HG03469 (cell line): ENCODE measurements around the gene PIK3R6.
"Not testable (repeated sequence)": the region's sequence is repeated elsewhere in the genome, so short reads cannot be mapped to it uniquely, and the experiment has no call there.

Experiments
- ATAC-seq: cut with Tn5 transposase; IDR thresholded peaks from one replicate; pipeline ENCODE4 v1.9.1; 2021; ENCODE audit warnings: mild to moderate bottlenecking, moderate library complexity, moderate number of reproducible peaks; ENCODE audit not compliant: unreplicated experiment

Gene PIK3R6

DNA sequence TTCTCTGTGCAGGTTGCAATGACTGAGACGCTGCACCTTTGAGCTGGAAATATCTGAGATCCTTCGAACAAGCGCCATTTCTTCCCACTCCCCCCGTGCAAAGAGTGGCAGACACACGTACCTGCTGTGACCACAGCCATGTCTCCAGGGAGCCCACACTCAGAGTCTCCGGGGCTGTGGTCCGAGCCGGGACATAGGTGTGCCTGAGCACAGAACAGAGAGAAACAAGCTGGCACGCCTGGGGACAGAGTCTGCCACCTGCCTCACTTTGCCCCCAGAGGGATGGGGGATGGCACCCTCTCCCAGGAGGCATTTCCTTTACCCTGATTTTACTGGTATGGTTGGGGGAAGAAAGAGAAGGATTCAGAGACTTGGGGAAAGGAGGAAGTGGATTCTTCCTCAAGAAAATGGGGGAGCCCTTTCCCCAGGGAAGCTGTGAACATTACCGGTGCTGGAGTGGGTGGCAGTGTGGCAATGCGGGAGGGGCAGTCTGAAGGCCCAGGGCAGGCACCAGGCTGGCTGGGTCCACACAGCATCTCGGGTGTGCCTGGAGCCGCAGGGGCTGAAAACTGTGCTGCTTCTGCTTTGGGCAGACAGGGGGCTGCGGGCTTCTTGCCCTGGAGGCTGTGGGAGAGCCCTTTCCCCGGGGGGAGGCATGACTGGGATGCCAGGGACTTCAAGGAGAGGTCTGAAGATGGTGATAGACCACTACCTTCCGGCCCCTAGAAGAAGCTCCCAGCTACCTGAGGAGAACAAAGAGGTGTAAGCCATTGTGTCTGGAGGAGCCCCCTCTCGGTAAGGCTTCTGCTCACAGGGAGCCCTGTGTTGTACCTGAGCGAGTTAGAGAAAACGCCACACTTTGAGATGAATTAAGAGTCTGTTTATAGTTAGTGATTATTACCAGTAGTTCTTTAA lies 6.6 kb upstream of the PIK3R6 start:
- no peak for ATAC-seq

DNA sequence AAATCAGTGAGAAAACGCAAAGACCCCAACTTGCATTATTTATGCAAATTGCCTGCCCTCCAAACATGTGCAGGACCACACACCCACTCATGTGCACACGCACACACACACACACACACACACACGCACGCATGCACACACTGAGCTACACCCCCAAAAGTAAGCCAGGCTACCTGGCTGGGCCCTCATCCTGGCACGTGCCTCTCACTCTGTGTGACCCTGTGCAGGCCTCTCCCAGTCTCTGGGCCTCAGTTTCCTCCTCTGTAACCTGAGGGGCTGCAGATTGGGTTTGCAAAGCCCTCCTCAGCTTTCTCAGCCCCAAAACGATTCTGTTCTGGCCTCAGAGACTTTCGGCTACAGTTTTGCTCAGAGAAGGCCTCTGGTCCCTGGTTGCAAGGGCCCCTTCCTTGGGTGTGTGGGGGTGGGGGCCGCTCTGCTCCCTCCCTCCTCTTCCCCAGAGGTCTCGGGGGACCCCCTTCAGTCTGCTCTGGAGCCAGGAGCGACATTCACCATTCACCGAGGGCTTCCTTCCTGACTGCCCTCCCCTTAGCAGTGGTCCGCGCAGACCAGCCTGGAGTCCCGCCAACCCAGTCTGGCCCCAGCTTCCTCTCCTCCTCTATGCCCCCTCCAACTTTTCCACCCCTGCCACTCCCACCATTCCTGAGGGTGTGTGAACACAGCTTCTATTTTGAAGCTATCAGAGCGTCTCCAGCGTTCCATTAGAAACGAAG lies 5.4 kb upstream of the PIK3R6 start:
- no peak for ATAC-seq

DNA sequence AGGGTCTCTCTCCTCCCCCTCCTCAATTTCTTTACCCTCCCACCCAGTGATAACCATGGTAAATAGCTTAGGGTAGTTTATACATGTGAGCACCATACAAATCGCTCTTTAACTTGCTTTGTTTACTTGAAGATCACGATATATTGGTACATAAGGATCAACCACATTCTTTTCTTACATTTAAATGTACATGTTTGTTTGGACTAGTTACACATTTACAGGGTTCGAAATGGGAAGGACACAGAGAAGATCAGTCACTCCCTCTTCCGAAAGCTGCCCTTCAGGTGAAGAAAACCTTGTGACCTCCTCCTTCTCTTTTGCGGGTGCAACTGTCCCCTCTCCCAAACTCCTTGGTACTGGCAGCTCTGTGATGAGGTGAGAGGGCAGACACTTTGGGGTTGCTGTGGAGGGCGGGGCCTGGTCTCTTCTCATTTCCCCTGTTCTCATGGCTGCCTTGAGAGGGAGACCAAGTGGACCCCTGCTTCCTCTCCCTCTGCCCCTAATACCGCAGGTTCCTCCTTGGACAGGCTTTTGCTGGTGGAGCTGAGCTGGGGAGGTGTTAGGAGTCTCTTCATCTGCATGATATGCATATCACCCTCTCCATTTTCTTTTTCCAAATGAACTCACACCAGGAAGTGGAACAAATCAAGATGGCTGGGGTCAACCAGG lies 4.7 kb upstream of the PIK3R6 start:
- ATAC-seq: no peak

DNA sequence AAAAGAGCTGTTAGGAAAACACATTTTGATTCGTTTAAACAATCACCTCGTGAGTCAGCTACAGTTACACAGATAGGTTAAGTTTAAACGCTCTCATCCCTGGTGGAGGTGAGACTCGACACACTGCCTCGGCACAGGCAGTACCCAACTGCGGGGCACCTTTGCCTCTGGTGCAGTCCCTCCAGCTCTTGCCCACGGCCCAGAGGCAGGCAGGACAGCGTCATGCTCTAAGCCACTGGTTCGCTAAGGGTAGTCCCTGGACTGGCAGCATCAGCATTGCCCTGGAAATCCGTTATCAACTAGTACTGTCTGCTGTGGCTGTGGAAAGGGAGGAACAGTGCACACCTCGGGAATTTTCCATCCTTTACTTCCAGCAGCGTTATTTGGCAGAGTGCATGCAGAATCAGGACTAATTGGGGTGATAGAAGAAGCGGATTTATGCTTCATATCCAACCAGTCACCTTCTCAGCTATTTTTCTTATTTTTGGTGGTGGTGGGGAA lies 3.7 kb upstream of the PIK3R6 start:
- ATAC-seq: no peak

DNA sequence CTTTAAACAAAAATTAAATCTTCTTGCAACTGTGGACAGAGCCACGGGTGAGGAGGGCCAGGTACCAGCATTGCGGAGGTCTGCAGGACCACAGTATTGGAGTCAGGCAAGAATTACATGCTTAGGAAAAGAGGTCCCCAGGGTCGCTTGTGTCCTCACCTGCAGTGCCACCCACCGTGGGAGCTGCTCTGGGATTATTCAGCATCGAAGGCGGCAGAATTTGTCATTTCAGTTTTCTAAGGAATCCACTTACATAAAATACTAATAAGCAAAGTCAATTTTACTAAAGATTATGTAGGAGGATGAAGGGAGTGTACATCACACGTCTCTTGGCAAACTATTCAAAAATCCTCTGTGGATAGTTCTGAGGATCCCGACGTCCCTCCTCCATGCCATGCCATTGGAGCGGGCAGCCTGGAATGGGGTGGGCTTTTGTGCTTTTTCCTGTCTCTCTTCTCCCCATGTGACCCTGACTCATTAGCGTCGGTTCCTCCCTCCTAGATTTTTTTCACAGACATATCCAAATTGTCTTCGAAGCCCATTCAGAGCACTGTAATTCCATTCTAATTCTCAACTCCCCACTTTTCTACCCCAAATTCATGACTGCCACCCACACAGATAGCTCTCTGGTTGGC lies 3.0 kb upstream of the PIK3R6 start:
- ATAC-seq: no peak

DNA sequence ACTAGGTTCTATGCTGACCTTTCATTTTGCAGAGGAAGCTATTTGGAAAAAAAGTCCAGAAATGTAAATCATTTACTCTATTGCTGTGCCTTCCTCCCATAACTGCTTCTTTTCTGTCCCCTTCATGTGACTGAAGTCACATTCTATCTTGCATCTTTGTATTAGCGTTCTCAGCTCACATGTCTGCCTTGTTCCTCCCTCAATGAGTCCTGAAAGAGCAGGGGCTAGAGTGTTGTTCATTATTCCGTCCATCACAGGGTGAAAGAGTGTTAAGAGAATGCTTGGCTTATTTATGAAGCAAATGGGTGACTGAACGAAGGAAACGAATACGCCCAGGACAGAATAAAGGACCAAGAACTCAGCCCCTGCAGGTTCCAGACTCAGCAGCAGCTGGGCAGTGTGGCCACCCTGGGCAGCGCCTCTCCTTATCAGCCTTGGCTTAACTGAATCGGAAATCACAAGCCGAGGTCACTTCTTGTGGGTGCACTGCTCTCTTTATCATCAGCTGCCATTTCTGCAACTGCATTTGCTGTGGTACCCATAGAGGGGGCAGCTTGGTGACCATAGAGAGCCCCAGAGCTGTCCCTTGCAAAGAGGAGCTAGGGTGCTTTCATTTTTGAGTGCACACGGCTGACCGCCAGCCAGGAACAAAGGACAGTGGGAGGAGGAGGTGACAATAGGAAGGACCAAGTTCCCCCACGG lies 1.8 kb upstream of the PIK3R6 start:
- ATAC-seq: no peak

DNA sequence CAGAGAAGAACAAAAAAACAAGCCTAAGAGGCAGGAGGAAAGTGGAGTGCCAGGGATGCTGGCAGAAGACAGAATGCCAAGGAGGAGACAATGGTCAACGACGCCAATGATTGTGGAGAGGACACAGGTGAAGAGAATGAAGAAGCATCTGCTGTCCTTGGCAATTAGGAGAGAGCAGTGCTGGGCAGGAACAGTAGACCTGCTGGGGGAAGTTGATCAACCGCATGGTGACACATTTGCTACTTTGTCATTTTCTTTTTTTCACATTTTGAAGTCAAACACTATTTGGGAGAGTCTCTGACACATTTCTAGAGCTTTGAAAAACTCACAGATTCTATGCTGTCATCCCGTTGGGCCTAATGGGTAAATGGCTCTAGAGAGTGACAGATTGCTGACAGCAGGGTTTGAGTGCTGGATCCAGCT lies 1.1 kb upstream of the PIK3R6 start:
- ATAC-seq: no peak

DNA sequence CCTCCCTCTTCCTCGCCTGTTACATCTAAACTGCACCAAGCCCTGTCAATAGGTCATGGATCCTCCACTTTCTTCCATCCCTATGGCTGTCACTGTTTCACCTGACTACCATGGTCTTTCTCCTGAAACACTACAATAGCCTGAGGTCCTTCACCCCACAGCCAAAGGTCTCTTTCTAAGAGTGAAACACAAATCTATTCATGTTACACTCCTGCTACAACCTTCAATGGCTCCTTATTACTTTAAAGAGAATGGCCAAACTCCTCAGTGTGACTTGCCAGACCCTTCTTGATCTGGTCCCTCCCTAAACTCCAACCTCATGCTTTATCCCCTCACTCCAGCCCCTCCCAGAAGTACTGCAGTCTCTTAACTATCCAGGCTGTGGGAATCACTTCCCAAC lies 618 bp upstream of the PIK3R6 start:
- no peak for ATAC-seq

DNA sequence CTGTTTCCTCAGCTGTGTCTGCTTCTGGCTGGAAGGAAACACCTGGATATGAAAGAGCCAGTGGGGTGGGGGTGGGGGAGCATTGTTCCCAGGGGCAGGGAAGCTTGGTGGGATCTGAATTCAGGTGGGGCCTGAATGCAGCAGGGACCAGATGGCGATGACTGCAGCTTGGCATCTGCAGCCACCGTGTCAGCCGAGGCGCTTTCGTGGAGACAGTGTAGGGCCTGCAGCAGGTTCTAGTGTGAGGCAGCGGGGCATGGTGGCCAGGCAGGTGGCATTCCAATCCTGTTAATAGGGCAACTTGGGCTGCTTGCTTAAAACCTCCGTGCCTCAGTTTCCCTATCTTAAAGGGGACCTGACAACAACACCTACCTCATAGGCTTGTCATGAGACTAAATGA lies 1.7 kb downstream of the PIK3R6 start:
- no peak for ATAC-seq

DNA sequence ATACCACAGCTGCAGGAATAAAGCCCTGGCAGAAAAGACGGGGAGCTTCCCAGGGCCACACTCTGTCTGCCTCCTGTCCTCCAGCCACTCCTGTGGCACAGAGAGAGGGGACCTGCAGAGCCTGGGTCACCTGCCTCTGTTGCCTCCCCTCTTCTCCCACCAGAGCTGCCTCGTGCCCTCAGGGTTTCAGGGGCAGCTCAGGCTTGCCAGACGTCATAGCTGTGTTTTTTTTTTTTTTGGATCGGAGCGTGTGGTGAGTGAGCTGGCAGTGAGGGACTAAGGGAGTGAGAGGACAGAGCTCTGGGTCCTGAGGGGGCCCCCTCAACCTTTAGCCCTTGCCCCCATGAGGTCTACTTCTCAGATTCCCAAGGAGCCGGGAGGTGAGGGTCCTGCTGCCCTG lies 2.1 kb downstream of the PIK3R6 start:
- ATAC-seq: no peak

DNA sequence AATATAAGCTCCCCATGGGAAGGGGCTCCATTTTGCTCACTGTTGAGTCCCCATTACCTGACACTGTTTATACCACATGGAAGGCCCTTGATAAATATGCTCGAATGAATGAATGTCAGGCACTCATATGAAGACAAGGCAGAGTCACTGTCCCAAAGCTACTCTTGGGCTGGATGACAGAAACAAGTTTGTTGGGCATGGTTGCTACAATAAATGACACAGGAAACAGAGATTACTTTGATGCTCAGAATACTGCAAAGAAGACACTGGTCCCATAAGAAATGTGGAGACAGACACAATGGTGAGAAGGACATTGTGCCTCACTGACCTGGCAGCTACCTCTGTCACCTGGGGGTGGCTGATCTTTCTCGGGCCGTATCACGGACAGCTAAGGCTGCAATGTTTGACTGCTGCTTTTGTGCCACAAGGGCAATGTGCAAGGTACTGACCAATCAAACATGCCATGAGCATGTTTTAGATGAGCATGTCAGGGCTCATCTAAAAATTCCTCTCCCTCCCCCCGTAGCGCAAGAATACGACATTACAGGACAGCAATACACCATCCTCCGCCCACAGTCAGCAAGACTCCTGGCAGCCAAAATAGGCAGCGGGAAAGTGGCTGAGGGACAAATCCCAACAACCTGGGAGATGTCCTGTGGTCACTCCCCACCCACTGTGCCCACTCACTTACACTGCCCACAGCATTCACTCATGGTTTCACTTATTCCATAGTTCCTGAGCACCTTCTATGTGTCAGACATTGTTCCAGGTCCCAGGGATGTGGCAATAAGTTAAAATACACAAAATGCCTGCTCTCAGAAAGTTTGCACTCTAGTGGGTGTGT lies 5.0 kb downstream of the PIK3R6 start:
- ATAC-seq: no peak

DNA sequence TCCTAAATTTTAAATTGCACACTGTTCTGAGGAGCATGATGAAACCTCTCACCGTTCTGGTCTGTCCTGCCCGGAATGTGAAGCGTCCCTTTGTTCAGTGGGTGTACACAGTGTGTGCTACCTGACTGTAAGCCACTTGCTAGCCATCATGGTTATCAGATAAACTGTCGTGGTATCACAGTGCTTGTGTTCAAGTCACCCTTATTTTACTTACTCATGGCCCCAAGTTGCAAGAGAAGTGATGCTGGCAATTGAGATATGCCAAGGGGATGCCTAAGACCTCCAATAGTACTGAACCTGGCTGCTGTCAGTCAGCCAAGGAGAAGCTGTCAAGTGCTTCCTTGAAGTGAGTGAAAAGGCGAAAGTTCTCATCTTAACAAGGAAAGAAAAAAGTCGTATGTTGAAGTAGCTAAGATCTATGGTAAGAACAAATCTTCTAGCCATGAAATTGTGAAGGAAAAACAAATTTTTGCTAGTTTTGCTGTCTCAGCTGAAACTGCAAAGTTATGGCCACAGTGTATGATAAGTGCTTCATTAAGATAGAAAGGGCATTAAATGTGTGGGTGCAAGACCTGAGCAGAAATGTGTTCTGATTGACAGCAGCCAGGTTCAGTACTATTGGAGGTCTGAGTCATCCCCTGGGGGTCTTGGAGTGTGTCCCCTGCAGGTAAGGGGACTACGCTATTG lies 5.8 kb downstream of the PIK3R6 start:
- no peak for ATAC-seq

DNA sequence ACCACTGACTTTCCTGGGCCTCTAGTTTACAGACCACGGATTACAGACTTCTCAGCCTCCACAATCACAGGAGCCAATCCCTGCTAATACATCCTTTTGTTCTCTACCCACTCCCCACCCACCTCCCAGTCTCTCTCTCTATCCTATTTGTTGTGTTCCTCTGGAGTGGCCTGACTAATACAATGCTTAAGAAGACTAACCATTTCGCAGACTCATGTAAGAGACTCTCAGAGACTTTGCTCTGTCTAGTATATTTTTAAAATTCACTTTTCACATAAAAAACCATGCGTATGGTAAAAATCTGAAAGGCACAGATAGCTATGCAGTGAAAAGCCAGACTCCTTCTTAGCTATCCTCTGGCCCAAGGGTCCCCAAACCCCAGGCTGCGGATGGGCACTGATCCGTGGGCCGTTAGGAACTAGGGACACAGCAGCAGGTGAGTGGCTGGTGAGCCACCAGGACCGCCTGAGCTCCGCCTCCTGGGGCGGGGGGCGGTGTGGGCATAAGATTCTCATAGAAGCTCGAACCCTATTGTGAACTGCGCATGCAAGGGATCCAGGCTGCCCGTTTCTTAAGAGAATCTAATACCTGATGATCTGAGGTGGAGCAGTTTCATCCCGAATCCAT lies 7.6 kb downstream of the PIK3R6 start:
- ATAC-seq: no peak

DNA sequence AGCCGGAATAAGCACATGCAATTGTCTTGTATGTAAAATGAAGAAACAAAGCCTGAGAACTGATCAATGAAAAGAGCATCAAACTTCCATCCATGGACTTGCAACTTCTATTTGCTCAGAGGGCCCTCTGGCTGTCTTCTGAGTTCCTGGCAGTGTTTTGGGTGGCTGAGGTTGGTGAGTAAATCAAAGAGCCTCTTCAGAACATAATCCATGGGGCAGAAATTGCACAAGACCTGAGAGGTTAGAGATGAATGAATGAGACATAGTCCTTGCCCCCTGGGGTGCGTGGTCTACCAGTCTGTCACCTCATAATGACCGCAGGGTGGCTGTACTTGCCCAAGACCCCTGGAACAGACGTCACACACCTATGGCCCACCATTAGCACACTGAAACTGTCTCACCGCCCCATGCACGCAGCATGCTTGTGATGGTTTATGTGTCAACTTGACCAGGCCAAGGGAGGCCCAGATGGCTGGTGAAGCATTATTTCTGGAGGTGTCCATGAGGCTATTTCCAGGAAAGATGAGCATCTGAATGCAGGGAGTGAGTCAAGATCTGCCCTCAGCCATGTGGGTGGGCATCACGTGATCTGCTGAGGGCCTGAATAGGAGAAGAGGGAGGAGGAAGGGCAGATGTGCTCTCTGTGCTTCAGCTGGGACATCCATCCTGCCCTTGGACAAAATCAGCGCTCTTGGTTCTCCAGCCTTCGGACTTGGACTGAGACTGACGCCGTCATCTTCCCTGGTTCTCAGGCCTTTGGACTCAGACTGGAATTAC lies 8.3 kb downstream of the PIK3R6 start:
- no peak for ATAC-seq

DNA sequence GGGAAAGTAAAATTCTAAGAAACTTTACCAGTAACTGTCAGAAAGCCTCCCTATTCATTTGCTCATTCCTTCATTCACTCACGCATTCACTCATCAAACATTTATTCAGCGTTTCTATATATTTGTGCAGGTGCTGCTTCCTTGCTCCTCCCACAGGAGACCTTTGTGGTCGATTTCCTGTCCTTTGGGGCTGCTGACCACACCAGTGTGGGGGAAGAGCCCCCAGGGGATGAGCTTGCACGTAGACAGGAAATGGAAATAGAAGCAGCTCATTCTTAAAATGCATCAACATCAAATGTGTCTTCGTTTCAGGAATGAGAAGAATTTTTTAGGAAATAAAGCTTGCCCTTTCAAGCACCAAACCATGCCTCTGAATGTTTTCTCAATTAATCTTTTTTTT lies 9.6 kb downstream of the PIK3R6 start:
- ATAC-seq: peak; percentile 30

DNA sequence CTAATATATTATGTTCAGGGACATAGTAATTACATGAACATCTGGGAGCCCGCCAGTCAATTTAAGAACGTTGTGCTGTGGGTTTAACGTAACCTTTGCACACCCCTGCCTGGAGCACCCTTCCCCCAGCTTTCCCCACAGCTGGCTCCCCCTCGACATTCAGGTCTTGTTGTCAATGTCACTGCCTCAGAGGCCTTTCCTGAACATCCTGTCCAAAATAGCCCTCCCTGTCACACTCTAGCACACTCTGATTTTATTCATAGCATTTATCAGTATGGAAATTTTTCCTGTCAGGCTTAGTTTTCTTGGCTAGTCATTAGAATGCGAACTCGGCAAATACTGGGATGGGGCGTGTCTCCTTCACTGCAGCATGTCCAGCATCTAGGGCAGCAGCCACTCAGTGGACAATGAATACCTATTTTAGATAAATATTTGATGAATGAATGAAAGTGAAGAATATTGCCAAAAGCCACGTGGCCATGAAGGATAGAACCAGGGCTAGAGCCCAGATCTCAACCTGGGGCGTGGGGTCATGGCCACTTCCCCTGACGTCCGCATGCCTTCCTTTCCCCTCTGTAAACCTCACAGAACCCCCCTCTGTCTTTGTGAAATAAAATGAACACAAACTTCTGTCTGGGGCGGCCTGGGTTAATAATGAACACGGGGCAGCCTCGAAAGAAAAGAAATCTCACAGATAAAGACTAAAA lies 10.5 kb downstream of the PIK3R6 start:
- no peak for ATAC-seq

DNA sequence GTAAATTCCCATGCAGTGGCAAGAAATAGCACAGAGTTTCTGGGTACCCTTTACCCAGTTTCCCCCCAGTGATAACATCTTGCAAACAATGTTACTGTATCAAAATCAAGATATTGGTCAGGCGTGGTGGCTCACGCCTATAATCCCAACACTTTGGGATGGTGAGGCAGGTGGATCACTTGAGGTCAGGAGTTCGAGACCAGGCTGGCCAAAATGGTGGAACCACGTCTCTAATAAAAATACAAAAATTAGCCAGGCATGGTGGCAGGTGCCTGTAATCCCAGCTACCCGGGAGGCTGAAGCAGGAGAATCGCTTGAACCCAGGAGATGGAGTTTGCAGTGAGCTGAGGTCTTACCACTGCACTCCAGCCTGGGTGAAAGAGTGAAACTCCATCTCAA lies 11.3 kb downstream of the PIK3R6 start:
- ATAC-seq: not testable (repeated sequence)
